Sigmoid colon (tissue), 4 donors: ENCODE measurements around the gene YTHDF1.

ENCODE experiments used
- CTCF ChIP-seq, 4 experiments: fragments of 450-650 bp in 3 of 4; fragments of 200-600 bp in 1 of 4; IDR thresholded peaks; one replicate each; pipeline ENCODE4 v1.5.1; 2016 to 2019; ENCODE audit warnings: antibody characterized with exemption in 4 of 4, mild to moderate bottlenecking in 3 of 4, moderate library complexity in 2 of 4
- POLR2A ChIP-seq, 2 donors: fragments of 450-650 bp; IDR thresholded peaks; one replicate each; pipeline ENCODE4 v1.6.1; 2016; ENCODE audit warnings: antibody characterized with exemption in 2 of 2, mild to moderate bottlenecking in 2 of 2, moderate library complexity in 2 of 2
- POLR2AphosphoS5 ChIP-seq, 4 donors: sonication (generic); formaldehyde crosslinking; IDR thresholded peaks; one replicate each; pipeline ENCODE4 v1.6.1; 2017; ENCODE audit warnings: antibody characterized with exemption in 4 of 4

DNA sequence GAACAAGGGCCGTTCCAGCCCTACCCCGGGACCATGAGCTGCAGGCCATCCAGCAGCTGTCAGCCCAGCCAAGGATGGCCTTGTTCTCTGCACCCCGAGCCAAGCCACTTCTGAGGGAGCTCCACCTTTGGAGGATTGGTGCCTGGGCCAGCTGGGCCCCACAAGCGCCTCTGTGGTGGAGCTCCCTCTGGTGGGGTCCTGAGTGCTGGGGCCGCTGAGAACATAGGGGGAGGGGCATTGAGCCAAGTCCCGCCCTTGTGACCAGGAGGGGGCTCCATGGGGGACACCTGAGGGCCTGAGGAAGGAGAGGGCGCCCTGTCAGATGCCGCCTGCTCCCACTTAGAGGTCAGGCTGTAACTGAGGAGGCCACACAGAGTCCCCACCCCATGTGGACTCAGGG is 43.2 kb downstream of the YTHDF1 start:
- TF ChIP-seq CTCF (IDR thresholded peaks at IDR 0.05) (no peak), POLR2A (IDR thresholded peaks at IDR 0.05) (no peak), POLR2AphosphoS5 (IDR thresholded peaks at IDR 0.05) (no peak)
